HepG2 (cell line): ENCODE data around the gene DALRD3. TPM values are rescaled to one million over a fixed set of nuclear protein-coding genes. Genes with fewer than 3 reads are reported as not detected.

Source experiments
- ARID2 ChIP-seq: sonication (generic); formaldehyde crosslinking; IDR thresholded peaks from 2 replicates; pipeline ENCODE4 v1.8.1; 2022; ENCODE audit warnings: mild to moderate bottlenecking, missing genetic modification reagents, borderline replicate concordance
- ARNTL ChIP-seq: sonication (generic); formaldehyde crosslinking; IDR thresholded peaks from 2 replicates; pipeline ENCODE4 v1.4.0; 2020; ENCODE audit warnings: mild to moderate bottlenecking, missing genetic modification reagents
- FOXC1 ChIP-seq: sonication (generic); formaldehyde crosslinking; IDR thresholded peaks from 2 replicates; pipeline ENCODE4 v1.8.0; 2022; ENCODE audit warnings: mild to moderate bottlenecking, missing genetic modification reagents, borderline replicate concordance
- HOXA9 ChIP-seq: sonication (generic); formaldehyde crosslinking; IDR thresholded peaks from 2 replicates; pipeline ENCODE4 v1.8.1; 2022; ENCODE audit warnings: missing genetic modification reagents, mild to moderate bottlenecking, moderate library complexity, borderline replicate concordance
- ISX ChIP-seq: sonication (generic); formaldehyde crosslinking; conservative IDR thresholded peaks from 2 replicates; pipeline ENCODE4 v1.5.0; 2020; ENCODE audit warnings: missing genetic modification reagents
- KLF12 ChIP-seq: sonication (generic); formaldehyde crosslinking; IDR thresholded peaks from 2 replicates; pipeline ENCODE4 v1.4.0; 2020; ENCODE audit warnings: missing genetic modification reagents, borderline replicate concordance
- MLLT10 ChIP-seq: sonication (generic); formaldehyde crosslinking; IDR thresholded peaks from 2 replicates; pipeline ENCODE4 v1.4.0; 2020; ENCODE audit warnings: missing genetic modification reagents
- RFX3 ChIP-seq: IDR thresholded peaks from 2 replicates; pipeline ENCODE4 v1.6.1; 2016; ENCODE audit warnings: missing biosample characterization, missing genetic modification reagents
- SIX4 ChIP-seq: sonication (generic); formaldehyde crosslinking; IDR thresholded peaks from 2 replicates; pipeline ENCODE4 v1.4.0; 2020; ENCODE audit warnings: missing genetic modification reagents
- TCF12 ChIP-seq, 2 experiments: fragments of 450-650 bp in 1 of 2; sonication (generic) in 1 of 2; formaldehyde crosslinking in 1 of 2; IDR thresholded peaks; 2 replicates each; pipeline versions ENCODE4 v1.6.1 to v1.8.0; 2017 to 2022; ENCODE audit warnings: antibody characterized with exemption in 1 of 2, mild to moderate bottlenecking in 1 of 2, missing genetic modification reagents in 1 of 2, moderate library complexity in 1 of 2
- ZNF180 ChIP-seq: sonication (generic); formaldehyde crosslinking; IDR thresholded peaks from 2 replicates; pipeline ENCODE4 v1.4.0; 2020; ENCODE audit warnings: low read depth, missing genetic modification reagents, borderline replicate concordance
- ZNF678 ChIP-seq: sonication (generic); formaldehyde crosslinking; IDR thresholded peaks from 2 replicates; pipeline ENCODE4 v1.4.0; 2020; ENCODE audit warnings: mild to moderate bottlenecking, missing genetic modification reagents
- ZNF747 ChIP-seq: sonication (generic); formaldehyde crosslinking; IDR thresholded peaks from 2 replicates; pipeline ENCODE4 v1.8.1; 2023; ENCODE audit warnings: missing genetic modification reagents, mild to moderate bottlenecking, borderline replicate concordance
- ZSCAN31 ChIP-seq: sonication (generic); formaldehyde crosslinking; IDR thresholded peaks from 2 replicates; pipeline ENCODE4 v1.5.0; 2020; ENCODE audit warnings: low read depth, mild to moderate bottlenecking, missing genetic modification reagents
- polyA plus RNA-seq, 8 experiments: library from polyadenylated mRNA; depleted of rRNA in 3 of 8; stranded (reverse) in 7 of 8; unstranded in 1 of 8; fragments of >200 nt; fragmentation: Illumina TruSeq in 4 of 8; extraction: Trizol in 4 of 8; gene quantifications; 2 replicates each; pipeline versions ENCODE4 v1.2.1 to v1.2.3, GENCODE V29; 2011 to 2016; ENCODE audit warnings: low read depth in 4 of 8, missing spikeins in 1 of 8, mixed read lengths in 1 of 8; ENCODE audit not compliant: insufficient read depth in 1 of 8
- total RNA-seq, 5 experiments: library from RNA; depleted of rRNA; stranded (reverse); fragments of >200 nt; fragmentation: Illumina TruSeq; extraction: Trizol; gene quantifications; 2 replicates each; pipeline ENCODE4 v1.2.3, GENCODE V29; 2016; ENCODE audit warnings: low read depth in 1 of 5
- TF ChIP-seq, protein P1 (sequence below): sonication (generic); formaldehyde crosslinking; IDR thresholded peaks from 2 replicates; pipeline ENCODE4 v1.5.0; 2020; ENCODE audit warnings: missing genetic modification reagents
- TF ChIP-seq, protein P2 (sequence below): sonication (generic); formaldehyde crosslinking; IDR thresholded peaks from 2 replicates; pipeline ENCODE4 v1.4.0; 2020; ENCODE audit warnings: missing genetic modification reagents, borderline replicate concordance
- TF ChIP-seq, protein P3 (sequence below): sonication (generic); formaldehyde crosslinking; IDR thresholded peaks from 2 replicates; pipeline ENCODE4 v1.4.0; 2020; ENCODE audit warnings: mild to moderate bottlenecking, missing genetic modification reagents
- TF ChIP-seq, protein P4 (sequence below): sonication (generic); formaldehyde crosslinking; IDR thresholded peaks from 2 replicates; pipeline ENCODE4 v1.9.0; 2021; ENCODE audit warnings: missing genetic modification reagents, borderline replicate concordance
- TF ChIP-seq, protein P5 (sequence below): IDR thresholded peaks from 2 replicates; pipeline ENCODE4 v1.6.1; 2016; ENCODE audit warnings: low read depth, control low read depth

DALRD3 gene
- total and polyA plus RNA-seq, 2 of the 13 experiments (the other 11 are each of a cell fraction or from before 2014, with no cell fraction given) = 19.9 to 36.5 TPM

DNA sequence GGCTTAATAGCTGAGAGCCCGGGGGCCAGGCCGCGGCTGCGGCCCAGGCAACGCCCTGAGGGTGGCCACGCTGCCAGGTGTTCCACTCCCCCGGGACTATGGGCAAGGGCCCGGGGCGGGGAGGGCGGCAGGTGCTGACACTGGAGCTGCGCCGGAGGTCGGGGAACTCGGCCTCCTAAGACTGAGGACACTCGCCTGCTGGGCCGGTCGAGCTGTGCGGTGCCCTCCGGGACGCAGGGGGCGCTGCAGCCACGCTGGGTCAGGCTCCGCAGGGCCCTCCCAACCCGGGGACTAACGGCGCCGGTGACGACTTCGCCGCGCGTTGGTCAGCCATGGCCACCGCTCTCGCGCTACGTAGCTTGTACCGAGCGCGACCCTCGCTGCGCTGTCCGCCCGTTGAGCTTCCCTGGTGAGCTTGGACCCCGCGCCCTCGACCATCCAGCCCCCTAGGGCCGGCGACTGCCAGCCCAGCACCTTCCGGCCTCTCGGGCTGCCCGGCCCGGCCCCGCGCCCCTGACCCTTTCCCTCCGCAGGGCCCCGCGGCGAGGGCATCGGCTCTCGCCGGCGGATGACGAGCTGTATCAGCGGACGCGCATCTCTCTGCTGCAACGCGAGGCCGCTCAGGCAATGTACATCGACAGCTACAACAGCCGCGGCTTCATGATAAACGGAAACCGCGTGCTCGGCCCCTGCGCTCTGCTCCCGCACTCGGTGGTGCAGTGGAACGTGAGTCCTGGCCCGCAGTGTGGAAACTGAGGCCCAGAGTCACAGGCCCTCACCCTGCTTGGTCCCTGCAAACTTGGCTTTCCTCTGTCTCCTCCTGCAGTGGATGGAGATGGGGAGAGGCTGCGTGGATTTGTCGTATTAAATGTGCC is 3.7 kb upstream of the DALRD3 start, which contains the start of gene NDUFAF3 (continued):
- TF ChIP-seq TCF12 (IDR thresholded peaks at IDR 0.05) (no peak), TCF12 (CRISPR knock-in tag; IDR thresholded peaks at IDR 0.05) (peak; percentile 52; the same call in 1 of the 2 replicates), ZNF180 (CRISPR knock-in tag) (peak; percentile 64; the same call in 1 of the 2 replicates), MLLT10 (CRISPR knock-in tag) (peak; percentile 30; the same call in 1 of the 2 replicates), ARID2 (CRISPR knock-in tag) (0 out of 2 replicates have a peak, but pooled peaks have one; percentile 19), HOXA9 (peak; percentile 65; the same call in 1 of the 2 replicates), ZSCAN31 (CRISPR knock-in tag) (peak; percentile 90), ZNF747 (CRISPR knock-in tag) (peak; percentile 92), SIX4 (CRISPR knock-in tag) (no peak; the same call in 1 of the 2 replicates), ISX (CRISPR knock-in tag) (peak; percentile 91; the same call in 1 of the 2 replicates), ARNTL (no peak), KLF12 (CRISPR knock-in tag) (peak; percentile 94), RFX3 (CRISPR knock-in tag) (no peak), FOXC1 (CRISPR knock-in tag) (peak; percentile 52), ZNF678 (peak; percentile 82; the same call in 1 of the 2 replicates)
- TF ChIP-seq, protein P1, sequence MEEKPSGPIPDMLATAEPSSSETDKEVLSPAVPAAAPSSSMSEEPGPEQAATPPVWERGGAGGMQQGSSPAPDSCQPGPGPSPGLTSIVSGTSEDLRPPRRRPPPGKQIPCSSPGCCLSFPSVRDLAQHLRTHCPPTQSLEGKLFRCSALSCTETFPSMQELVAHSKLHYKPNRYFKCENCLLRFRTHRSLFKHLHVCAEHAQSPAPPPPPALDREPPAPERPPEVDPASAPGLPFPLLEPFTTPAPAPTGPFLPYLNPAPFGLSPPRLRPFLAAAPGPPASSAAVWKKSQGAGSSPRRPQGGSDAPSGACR (CRISPR knock-in tag) = 0 out of 2 replicates have a peak, but pooled peaks have one; percentile 88
- TF ChIP-seq, protein P2, sequence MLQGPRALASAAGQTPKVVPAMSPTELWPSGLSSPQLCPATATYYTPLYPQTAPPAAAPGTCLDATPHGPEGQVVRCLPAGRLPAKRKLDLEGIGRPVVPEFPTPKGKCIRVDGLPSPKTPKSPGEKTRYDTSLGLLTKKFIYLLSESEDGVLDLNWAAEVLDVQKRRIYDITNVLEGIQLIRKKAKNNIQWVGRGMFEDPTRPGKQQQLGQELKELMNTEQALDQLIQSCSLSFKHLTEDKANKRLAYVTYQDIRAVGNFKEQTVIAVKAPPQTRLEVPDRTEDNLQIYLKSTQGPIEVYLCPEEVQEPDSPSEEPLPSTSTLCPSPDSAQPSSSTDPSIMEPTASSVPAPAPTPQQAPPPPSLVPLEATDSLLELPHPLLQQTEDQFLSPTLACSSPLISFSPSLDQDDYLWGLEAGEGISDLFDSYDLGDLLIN = peak; percentile 89; the same call in 1 of the 2 replicates
- TF ChIP-seq, protein P3, sequence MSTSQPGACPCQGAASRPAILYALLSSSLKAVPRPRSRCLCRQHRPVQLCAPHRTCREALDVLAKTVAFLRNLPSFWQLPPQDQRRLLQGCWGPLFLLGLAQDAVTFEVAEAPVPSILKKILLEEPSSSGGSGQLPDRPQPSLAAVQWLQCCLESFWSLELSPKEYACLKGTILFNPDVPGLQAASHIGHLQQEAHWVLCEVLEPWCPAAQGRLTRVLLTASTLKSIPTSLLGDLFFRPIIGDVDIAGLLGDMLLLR (CRISPR knock-in tag) = peak; percentile 76; the same call in 1 of the 2 replicates
- TF ChIP-seq, protein P4, sequence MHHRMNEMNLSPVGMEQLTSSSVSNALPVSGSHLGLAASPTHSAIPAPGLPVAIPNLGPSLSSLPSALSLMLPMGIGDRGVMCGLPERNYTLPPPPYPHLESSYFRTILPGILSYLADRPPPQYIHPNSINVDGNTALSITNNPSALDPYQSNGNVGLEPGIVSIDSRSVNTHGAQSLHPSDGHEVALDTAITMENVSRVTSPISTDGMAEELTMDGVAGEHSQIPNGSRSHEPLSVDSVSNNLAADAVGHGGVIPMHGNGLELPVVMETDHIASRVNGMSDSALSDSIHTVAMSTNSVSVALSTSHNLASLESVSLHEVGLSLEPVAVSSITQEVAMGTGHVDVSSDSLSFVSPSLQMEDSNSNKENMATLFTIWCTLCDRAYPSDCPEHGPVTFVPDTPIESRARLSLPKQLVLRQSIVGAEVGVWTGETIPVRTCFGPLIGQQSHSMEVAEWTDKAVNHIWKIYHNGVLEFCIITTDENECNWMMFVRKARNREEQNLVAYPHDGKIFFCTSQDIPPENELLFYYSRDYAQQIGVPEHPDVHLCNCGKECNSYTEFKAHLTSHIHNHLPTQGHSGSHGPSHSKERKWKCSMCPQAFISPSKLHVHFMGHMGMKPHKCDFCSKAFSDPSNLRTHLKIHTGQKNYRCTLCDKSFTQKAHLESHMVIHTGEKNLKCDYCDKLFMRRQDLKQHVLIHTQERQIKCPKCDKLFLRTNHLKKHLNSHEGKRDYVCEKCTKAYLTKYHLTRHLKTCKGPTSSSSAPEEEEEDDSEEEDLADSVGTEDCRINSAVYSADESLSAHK (CRISPR knock-in tag) = no peak
- TF ChIP-seq, protein P5, sequence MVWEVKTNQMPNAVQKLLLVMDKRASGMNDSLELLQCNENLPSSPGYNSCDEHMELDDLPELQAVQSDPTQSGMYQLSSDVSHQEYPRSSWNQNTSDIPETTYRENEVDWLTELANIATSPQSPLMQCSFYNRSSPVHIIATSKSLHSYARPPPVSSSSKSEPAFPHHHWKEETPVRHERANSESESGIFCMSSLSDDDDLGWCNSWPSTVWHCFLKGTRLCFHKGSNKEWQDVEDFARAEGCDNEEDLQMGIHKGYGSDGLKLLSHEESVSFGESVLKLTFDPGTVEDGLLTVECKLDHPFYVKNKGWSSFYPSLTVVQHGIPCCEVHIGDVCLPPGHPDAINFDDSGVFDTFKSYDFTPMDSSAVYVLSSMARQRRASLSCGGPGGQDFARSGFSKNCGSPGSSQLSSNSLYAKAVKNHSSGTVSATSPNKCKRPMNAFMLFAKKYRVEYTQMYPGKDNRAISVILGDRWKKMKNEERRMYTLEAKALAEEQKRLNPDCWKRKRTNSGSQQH (CRISPR knock-in tag) = peak; percentile 60; the same call in 1 of the 2 replicates
